Activated T-helper 17 cell treated with anti-CD3 and anti-CD28 coated beads, Interleukin-2, amount 50 U/mL, for 72 hours (primary cell): Measurements from ENCODE around the gene MYL6B. TPM values are rescaled to one million over a fixed set of nuclear protein-coding genes. Genes with fewer than 3 reads are reported as not detected.
A peak's percentile ranks its signal among the peaks of the same experiment; 100 is the strongest.
"Not testable (repeated sequence)": the region's sequence is repeated elsewhere in the genome, so short reads cannot be mapped to it uniquely, and the experiment has no call there.

Source experiments
- ATAC-seq: fragments of 150-1000 bp; cut with Tn5 transposase; replicated peaks from 2 replicates; pipeline ENCODE4 v1.10.0; 2021; ENCODE audit warnings: mild to moderate bottlenecking, moderate library complexity
- H3K27ac Mint-ChIP-seq: one replicate; pipeline ENCODE4 v1.8.0; 2022; ENCODE audit warnings: mixed read lengths
- H3K27me3 Mint-ChIP-seq: one replicate; pipeline ENCODE4 v1.8.0; 2022; ENCODE audit warnings: mixed read lengths
- H3K36me3 Mint-ChIP-seq: one replicate; pipeline ENCODE4 v1.8.0; 2022; ENCODE audit warnings: low read depth, mild to moderate bottlenecking, mixed read lengths
- H3K4me1 Mint-ChIP-seq: one replicate; pipeline ENCODE4 v1.8.0; 2022; ENCODE audit warnings: mixed read lengths
- H3K4me3 Mint-ChIP-seq: one replicate; pipeline ENCODE4 v1.8.0; 2022; ENCODE audit warnings: mild to moderate bottlenecking, mixed read lengths
- H3K9me3 Mint-ChIP-seq: one replicate; pipeline ENCODE4 v1.8.0; 2022; ENCODE audit warnings: mixed read lengths
- total RNA-seq, 2 donors: library from RNA; stranded (reverse); gene quantifications; one replicate each; pipeline ENCODE4 v1.2.3, GENCODE V29; 2022

The MYL6B gene
- 100 to 1,000 TPM in 1 of 2 donors, 10 to 100 TPM in 1; 96.9 to 114 TPM for total RNA-seq

DNA sequence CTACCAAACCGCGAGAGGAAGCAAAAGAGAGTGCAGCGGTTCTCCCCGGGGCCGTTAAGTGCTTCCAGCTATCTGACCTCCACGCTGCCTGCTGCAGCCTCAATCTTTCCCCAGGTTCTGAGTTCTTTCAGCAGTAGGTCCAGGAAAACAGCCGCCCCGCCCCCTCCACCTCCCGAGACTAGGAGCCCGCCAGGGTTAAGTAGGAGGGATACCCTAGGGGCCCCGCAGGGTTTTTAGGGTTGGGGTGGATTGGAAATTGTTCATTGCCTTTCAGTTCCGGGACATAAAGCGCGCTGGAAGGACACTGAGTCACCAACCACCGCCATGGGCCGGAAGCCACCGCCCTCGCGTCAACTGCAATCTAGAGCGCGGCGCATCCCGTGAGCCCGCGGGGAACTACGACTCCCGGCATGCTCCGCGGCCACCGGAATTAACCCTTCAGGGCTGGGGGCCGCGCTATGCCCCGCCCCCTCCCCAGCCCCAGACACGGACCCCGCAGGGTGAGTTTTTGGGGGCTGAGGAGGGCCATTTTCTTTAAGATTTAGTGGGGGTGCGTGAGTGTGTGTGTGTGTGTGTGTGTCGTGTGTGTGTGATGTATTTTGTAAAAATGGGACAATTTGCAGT is at the start of gene MYL6B:
TSS of gene MYL6B (plus strand) at position 456 of the 624 bp plus-strand sequence. CDS start 1,332 bp downstream, outside the sequence.
- peaks cover 6% of the 10 kb centered on the region for H3K4me1 Mint-ChIP-seq
- no peaks in the 10 kb centered on the region for H3K27me3 Mint-ChIP-seq
- H3K36me3 Mint-ChIP-seq = peaks cover 21% of the 10 kb centered on the region
- ATAC-seq = peak; percentile 94
- peak within 1 kb of the TSS; percentile 90 for H3K27ac Mint-ChIP-seq
- no peaks in the 10 kb centered on the region for H3K9me3 Mint-ChIP-seq
- H3K4me3 Mint-ChIP-seq = peak within 1 kb of the TSS; percentile 81

DNA sequence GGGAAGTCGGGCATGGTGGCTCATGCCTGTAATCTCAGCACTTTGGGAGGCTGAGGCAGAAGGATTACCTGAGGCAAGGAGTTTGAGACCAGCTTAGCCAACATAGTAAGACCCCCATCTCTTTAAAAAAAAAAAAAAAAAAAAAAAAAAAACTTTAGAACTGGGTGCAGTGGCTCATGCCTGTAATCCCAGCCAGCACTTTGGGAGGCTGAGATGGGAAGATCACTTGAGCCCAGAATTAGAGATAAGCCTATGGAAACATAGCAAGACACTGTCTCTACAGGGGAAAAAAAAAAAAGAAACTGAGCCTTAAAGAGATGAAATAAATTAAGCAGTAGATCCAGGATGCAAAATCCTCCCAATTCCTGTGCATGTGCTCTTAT is 49.7 kb upstream of the MYL6B start:
- Mint-ChIP-seq H3K4me1 (peaks cover 36% of the 10 kb centered on the region), H3K27me3 (no peaks in the 10 kb centered on the region), H3K4me3 (peak overlapping the region; percentile 93), H3K36me3 (peaks cover 40% of the 10 kb centered on the region), H3K9me3 (no peaks in the 10 kb centered on the region), H3K27ac (peak overlapping the region; percentile 95)
- ATAC-seq = no peak

DNA sequence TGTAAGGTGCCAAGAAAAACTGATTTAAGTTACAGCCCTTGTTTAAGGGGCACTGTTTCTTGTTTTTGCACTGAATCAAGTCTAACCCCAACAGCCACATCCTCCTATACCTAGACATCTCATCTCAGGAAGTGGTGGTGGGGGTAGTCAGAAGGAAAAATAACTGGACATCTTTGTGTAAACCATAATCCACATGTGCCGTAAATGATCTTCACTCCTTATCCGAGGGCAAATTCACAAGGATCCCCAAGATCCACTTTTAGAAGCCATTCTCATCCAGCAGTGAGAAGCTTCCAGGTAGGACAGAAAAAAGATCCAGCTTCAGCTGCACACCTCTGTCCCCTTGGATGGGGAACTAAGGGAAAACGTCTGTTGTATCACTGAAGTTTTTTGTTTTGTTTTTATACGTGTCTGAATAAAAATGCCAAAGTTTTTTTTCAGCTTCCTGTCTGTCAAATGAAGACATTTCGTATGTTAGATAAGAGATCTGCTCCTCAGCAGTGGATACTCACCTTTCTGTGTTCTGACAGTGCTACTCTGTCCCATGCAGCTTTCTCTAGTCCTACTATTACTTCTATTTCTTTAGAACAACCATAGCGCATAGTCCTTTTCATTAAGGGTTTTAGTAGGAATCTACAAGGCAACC is 49.2 kb upstream of the MYL6B start:
- ATAC-seq = peak; percentile 11
- Mint-ChIP-seq H3K4me1 (peaks cover 36% of the 10 kb centered on the region), H3K27ac (peak overlapping the region; percentile 95), H3K4me3 (peak overlapping the region; percentile 93), H3K36me3 (peaks cover 45% of the 10 kb centered on the region), H3K27me3 (no peaks in the 10 kb centered on the region), H3K9me3 (no peaks in the 10 kb centered on the region)

DNA sequence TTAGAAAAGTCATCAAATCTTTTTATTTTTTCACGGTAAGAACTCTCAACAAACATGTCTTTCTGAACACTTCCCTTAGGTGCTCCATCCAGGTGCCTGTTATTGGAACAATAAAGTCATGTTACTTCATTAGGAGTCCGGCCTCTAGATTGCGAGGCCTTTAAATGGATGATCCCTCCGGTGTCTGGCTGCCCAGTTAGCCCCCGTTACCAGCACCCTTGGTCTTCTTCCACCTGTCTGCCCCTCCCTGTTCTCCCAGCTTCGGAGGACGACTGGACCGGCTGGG is 48.6 kb upstream of the MYL6B start:
- H3K36me3 Mint-ChIP-seq = peaks cover 51% of the 10 kb centered on the region
- H3K4me3 Mint-ChIP-seq = peak overlapping the region; percentile 93
- no peaks in the 10 kb centered on the region for H3K9me3 Mint-ChIP-seq
- ATAC-seq = no peak
- H3K27me3 Mint-ChIP-seq = no peaks in the 10 kb centered on the region
- peaks cover 36% of the 10 kb centered on the region for H3K4me1 Mint-ChIP-seq
- H3K27ac Mint-ChIP-seq = peak overlapping the region; percentile 95

DNA sequence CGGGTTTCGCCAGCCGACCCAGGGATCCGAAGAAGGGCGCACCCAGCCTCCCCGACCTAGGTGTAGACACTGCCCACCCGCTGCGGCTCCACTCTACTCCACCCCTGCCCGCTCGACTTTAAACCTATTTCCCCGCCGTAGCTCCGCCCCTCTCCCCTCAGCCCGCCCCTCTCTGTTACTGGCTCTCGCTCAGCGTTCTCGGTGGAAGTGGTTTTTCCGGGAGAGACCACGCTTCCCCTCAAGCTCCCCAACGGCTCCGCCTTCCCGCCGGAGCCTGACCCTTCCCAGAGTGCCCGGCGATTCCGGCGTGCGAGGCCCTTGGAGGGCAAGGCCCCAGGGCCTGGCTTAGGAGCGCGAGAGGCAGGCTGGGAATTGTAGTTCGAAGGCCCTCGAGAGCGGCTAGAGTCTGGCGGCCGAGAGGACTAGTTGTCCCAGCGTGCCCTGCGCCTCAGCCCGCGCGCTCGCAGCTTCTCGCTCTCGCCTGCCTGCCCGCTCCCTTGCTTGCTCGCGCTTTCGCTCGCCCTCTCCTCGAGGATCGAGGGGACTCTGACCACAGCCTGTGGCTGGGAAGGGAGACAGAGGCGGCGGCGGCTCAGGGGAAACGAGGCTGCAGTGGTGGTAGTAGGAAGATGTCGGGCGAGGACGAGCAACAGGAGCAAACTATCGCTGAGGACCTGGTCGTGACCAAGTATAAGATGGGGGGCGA is 48.1 kb upstream of the MYL6B start, which contains the start of gene PA2G4:
TSS of gene PA2G4 (plus strand) at position 451 of the 706 bp plus-strand sequence. CDS start at position 630, 179 bp downstream.
- ATAC-seq = peak; percentile 94
- Mint-ChIP-seq H3K27ac (peak within 1 kb of the TSS; percentile 95), H3K4me1 (peaks cover 36% of the 10 kb centered on the region), H3K9me3 (no peaks in the 10 kb centered on the region), H3K27me3 (no peaks in the 10 kb centered on the region), H3K36me3 (peaks cover 56% of the 10 kb centered on the region), H3K4me3 (peak within 1 kb of the TSS; percentile 93)

DNA sequence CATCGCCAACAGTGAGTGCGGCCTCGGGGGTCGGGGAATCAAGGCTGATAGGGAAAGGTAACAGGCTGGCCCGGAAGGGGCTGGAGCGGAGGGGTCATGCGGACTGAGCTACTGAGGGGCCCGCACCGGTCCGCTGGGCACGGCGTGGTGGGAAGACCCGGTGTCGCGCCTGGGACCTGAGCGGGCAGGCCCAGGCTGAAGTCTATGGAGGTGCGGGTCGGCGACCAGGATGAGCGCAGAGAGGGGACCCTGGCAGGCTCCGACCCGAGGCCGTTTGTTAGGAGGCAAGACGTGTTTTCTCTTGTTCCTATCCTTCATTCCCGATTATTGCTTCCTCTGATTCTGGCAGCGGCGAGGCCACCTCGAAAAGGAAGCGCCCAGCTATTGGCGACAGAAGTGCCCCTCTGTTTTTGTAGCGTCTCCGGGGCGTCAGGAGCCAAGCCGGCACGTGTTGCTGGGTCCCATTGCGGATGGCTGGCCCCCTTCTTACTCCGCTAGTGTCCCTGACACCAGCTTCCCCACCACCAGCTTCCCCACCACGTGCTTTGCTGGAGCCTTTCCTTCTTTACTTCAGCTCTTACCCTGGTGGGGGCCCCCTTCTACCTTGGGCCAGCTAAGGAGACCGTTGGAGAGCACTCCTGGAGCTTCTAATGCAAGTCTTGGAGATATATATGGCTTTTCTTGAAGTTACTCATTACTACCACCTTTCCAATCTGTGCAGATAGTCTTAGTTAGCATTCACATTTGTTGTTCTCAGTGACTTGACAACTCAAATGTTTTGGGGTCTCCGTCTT is 47.4 kb upstream of the MYL6B start:
- H3K4me1 Mint-ChIP-seq = peaks cover 36% of the 10 kb centered on the region

DNA sequence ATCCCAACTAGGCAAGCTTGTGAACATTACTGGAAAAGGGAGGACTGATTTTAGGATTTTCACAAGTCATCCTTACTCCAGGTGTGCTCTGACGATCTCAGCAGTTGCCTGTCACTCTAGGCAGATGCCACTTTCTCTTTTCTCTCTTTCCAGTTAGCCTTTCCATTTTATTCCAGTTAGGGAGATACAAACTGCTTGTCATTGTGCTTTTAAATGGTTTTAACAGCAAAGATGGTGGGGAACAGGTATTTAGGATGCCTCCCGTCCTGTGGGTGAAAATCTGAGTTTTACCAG is 46.8 kb upstream of the MYL6B start:
- Mint-ChIP-seq H3K4me1 (peaks cover 36% of the 10 kb centered on the region), H3K4me3 (peak overlapping the region; percentile 93), H3K27ac (peak overlapping the region; percentile 95), H3K36me3 (peaks cover 69% of the 10 kb centered on the region), H3K9me3 (no peaks in the 10 kb centered on the region), H3K27me3 (no peaks in the 10 kb centered on the region)
- no peak for ATAC-seq

More for the DNA sequence above, 47.4 kb upstream of the MYL6B start:
- Mint-ChIP-seq H3K27ac (peak overlapping the region; percentile 95), H3K9me3 (no peaks in the 10 kb centered on the region), H3K27me3 (no peaks in the 10 kb centered on the region), H3K36me3 (peaks cover 63% of the 10 kb centered on the region), H3K4me3 (peak overlapping the region; percentile 93)
- ATAC-seq = no peak

DNA sequence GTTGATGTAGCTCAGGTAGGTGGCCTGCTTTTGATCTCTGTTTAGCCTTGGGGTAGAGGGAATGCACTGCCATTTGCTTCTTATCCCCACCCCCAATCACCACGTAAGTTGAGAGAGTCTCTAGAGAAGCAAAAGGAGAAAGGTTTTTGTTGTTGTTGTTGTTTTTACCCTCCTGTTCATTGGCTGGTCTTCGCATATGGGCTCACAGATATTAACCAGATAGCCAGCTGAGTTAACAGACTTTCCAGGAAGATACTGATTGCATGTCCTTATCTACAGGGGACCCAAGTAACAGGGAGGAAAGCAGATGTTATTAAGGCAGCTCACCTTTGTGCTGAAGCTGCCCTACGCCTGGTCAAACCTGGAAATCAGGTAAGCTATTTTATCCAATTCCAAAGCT is 45.1 kb upstream of the MYL6B start:
- Mint-ChIP-seq H3K36me3 (peaks cover 86% of the 10 kb centered on the region), H3K27ac (peak overlapping the region; percentile 95), H3K27me3 (no peaks in the 10 kb centered on the region)

DNA sequence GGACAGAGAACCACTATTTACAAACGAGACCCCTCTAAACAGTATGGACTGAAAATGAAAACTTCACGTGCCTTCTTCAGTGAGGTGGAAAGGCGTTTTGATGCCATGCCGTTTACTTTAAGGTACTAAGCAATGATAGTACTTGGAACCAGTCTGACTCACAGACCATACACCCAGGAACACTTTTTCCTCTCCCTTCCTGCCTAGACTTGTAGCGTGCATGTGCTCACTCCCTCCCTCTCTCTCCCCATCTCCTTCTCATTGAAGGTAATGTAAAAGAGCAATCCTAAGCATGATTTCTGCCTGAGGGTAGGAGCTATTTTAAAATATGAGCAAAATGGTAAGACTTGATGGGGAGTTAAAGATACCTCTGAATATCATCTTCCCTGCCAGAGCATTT is 41.8 kb upstream of the MYL6B start:
- no peaks in the 10 kb centered on the region for H3K9me3 Mint-ChIP-seq
- ATAC-seq = no peak
- H3K4me1 Mint-ChIP-seq = peaks cover 13% of the 10 kb centered on the region
- no peak overlapping the region for H3K27ac Mint-ChIP-seq
- H3K27me3 Mint-ChIP-seq = no peaks in the 10 kb centered on the region
- no peak overlapping the region for H3K4me3 Mint-ChIP-seq
- H3K36me3 Mint-ChIP-seq = peaks cover 89% of the 10 kb centered on the region

More for the DNA sequence above, 45.1 kb upstream of the MYL6B start:
- peaks cover 27% of the 10 kb centered on the region for H3K4me1 Mint-ChIP-seq
- H3K4me3 Mint-ChIP-seq = peak overlapping the region; percentile 93
- no peak for ATAC-seq
- no peaks in the 10 kb centered on the region for H3K9me3 Mint-ChIP-seq

DNA sequence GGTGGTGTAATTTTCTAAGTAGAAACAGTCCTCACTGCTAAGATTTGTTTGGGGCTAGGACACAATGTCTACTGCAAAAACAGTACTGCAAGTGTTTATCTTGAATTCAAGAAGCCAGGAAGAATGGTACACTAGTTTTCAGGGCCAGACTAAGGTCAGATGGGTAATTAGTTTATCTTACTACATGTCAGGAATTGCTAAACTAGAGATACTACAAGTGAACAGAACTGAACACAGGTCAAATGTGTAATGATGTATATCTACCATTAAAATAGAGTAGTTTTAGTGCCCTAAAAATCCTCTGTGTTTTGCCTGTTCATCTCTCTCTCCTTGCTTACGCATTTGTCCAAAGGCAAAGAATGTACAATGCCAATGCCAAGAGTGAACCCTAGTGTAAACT is 38.3 kb upstream of the MYL6B start:
- H3K4me1 Mint-ChIP-seq = peaks cover 8% of the 10 kb centered on the region
- ATAC-seq = no peak
- peaks cover 87% of the 10 kb centered on the region for H3K36me3 Mint-ChIP-seq
- H3K27ac Mint-ChIP-seq = peak overlapping the region; percentile 18
- H3K4me3 Mint-ChIP-seq = no peak overlapping the region
- H3K27me3 Mint-ChIP-seq = no peaks in the 10 kb centered on the region
- H3K9me3 Mint-ChIP-seq = no peaks in the 10 kb centered on the region

DNA sequence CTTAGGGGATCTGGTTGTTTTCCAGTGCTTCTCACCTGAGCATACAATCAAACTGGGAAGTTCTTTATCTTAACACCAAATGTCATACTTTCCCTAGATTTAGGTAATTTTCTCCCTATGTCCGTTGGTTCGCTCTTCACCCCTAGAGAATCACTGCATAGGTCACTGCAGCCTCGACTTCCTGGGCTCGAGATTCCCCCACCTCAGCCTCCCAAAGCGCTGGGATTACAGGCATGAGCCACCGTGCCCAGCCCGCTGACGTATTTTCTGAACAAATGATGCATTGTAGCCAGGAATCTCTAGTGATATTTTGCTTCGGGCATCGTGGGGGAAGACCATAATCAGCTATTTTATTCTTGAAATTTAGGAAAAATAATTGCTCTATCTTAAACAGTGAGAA is 37.1 kb upstream of the MYL6B start:
- Mint-ChIP-seq H3K4me3 (peak overlapping the region; percentile 97), H3K4me1 (peaks cover 16% of the 10 kb centered on the region), H3K27ac (peak overlapping the region; percentile 100), H3K36me3 (peaks cover 84% of the 10 kb centered on the region), H3K27me3 (no peaks in the 10 kb centered on the region), H3K9me3 (no peaks in the 10 kb centered on the region)
- no peak for ATAC-seq

DNA sequence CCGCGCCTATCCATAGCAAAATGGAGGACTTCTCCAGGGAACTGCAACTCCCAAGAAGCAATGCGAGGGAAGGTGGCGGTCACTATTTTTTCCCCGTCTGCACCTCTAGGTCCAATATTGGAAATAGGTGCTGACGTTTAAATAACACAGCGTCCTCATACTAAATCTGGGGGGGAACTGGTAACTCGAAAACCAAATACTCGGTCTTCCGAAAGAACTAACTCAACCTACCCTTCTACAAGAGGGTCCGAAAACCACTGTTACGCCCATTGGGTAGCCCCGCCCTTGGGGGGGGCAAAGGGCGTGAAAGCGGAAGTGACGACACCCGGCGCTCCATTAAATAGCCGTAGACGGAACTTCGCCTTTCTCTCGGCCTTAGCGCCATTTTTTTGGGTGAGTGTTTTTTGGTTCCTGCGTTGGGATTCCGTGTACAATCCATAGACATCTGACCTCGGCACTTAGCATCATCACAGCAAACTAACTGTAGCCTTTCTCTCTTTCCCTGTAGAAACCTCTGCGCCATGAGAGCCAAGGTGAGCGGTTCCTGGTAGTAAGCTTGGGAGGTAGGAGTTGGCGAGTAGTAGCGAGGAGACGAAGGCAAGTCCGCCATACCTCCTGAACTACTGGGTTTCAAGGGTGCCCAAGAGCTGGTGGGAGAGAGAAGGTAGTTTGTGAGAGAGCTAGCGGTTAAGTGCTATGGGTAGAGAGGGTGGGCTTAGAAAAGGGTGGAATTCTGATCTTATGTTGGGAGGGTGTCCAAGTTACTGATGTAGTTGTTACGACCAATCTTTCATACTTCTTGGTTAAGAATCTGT is 35.9 kb upstream of the MYL6B start, which contains the start of gene RPL41:
TSS of gene RPL41 (plus strand) at position 367 of the 815 bp plus-strand sequence.
- Mint-ChIP-seq H3K27ac (peak within 1 kb of the TSS; percentile 100), H3K27me3 (no peaks in the 10 kb centered on the region), H3K9me3 (no peaks in the 10 kb centered on the region), H3K4me1 (peaks cover 16% of the 10 kb centered on the region), H3K4me3 (peak within 1 kb of the TSS; percentile 97), H3K36me3 (peaks cover 84% of the 10 kb centered on the region)
- ATAC-seq = peak; percentile 57

DNA sequence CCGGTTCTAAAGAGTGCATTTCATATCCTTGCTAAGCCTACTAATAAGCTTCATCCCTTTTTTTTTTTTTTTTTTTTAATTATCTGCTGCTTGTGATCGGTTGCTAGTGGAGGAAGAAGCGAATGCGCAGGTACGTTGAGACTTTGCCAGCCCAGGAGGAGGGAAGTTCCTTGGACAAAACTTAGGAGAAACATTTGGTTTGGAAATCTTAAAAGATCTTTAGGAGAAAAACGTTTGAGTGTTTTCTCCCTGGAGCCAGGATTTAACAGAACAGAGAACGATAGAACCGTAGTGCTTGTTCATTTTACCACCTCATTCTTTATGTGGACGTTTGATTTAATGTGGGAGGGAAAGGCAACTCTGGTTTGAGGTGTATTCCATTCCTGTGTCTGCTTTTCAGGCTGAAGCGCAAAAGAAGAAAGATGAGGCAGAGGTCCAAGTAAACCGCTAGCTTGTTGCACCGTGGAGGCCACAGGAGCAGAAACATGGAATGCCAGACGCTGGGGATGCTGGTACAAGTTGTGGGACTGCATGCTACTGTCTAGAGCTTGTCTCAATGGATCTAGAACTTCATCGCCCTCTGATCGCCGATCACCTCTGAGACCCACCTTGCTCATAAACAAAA is 35.2 kb upstream of the MYL6B start:
- not testable (repeated sequence) for H3K27me3 Mint-ChIP-seq, H3K9me3 Mint-ChIP-seq, ATAC-seq
- H3K27ac Mint-ChIP-seq = peak overlapping the region; percentile 100
- H3K4me3 Mint-ChIP-seq = peak overlapping the region; percentile 97
- H3K36me3 Mint-ChIP-seq = peaks cover 84% of the 10 kb centered on the region
- peaks cover 16% of the 10 kb centered on the region for H3K4me1 Mint-ChIP-seq
